ENCODE data around the gene TNIP3. TPM values are rescaled to one million over a fixed set of nuclear protein-coding genes. Genes with fewer than 3 reads are reported as not detected.

TNIP3 gene
- total RNA-seq, 2 donors from 2014 or later = 0.11 TPM; not detected in 1

- no peak overlapping the region for H3K27ac ChIP-seq (ENCODE audit: low read depth, low read length)
- WGBS, 2 experiments (ENCODE audit: insufficient coverage in 1 of 2, insufficient read length in 1 of 2) = 91 to 100% methylated on average over 3 to 6 of the region's 6 CpGs
- DNase-seq = no peak
- Mint-ChIP-seq H3K27ac (no peak overlapping the region), H3K27me3 (ENCODE audit: insufficient read depth) (no peaks in the 10 kb centered on the region), H3K9me3 (no peaks in the 10 kb centered on the region), H3K4me1 (no peaks in the 10 kb centered on the region), H3K36me3 (ENCODE audit: low read depth) (no peaks in the 10 kb centered on the region), H3K4me3 (no peak overlapping the region)
- H3K27me3 ChIP-seq (ENCODE audit: control insufficient read depth, insufficient read depth, low read length, poor library complexity, severe bottlenecking) = no peaks in the 10 kb centered on the region
- no peaks in the 10 kb centered on the region for H3K9me3 ChIP-seq (ENCODE audit: control insufficient read depth, low read length)
- H3K36me3 ChIP-seq (ENCODE audit: control insufficient read depth, insufficient read depth, low read length) = no peaks in the 10 kb centered on the region
- TF ChIP-seq CTCF (conservative IDR thresholded peaks at IDR 0.05) = no peak
- no peak overlapping the region for H3K9ac ChIP-seq (ENCODE audit: extremely low read depth, low read length, poor library complexity, severe bottlenecking)
- no peaks in the 10 kb centered on the region for H3K4me1 ChIP-seq (ENCODE audit: control insufficient read depth, insufficient read depth, low read length)
- no peak overlapping the region for H3K4me3 ChIP-seq (ENCODE audit: low read length)
Observed at GRCh38 chr4:121168446-121169281, 4.5 kb upstream of the TNIP3 start.

- Mint-ChIP-seq H3K9me3 (no peaks in the 10 kb centered on the region), H3K4me3 (no peak overlapping the region), H3K4me1 (no peaks in the 10 kb centered on the region), H3K27me3 (ENCODE audit: insufficient read depth) (no peaks in the 10 kb centered on the region), H3K27ac (no peak overlapping the region), H3K36me3 (ENCODE audit: low read depth) (no peaks in the 10 kb centered on the region)
- DNase-seq = no peak
- H3K27ac ChIP-seq (ENCODE audit: low read depth, low read length) = no peak overlapping the region
- TF ChIP-seq CTCF (conservative IDR thresholded peaks at IDR 0.05) = no peak
- no peaks in the 10 kb centered on the region for H3K27me3 ChIP-seq (ENCODE audit: control insufficient read depth, insufficient read depth, low read length, poor library complexity, severe bottlenecking)
- H3K4me1 ChIP-seq (ENCODE audit: control insufficient read depth, insufficient read depth, low read length) = no peaks in the 10 kb centered on the region
- H3K36me3 ChIP-seq (ENCODE audit: control insufficient read depth, insufficient read depth, low read length) = no peaks in the 10 kb centered on the region
- H3K4me3 ChIP-seq (ENCODE audit: low read length) = no peak overlapping the region
- H3K9ac ChIP-seq (ENCODE audit: extremely low read depth, low read length, poor library complexity, severe bottlenecking) = no peak overlapping the region
- H3K9me3 ChIP-seq (ENCODE audit: control insufficient read depth, low read length) = no peaks in the 10 kb centered on the region
Observed at GRCh38 chr4:121166976-121167375, 2.9 kb upstream of the TNIP3 start.

- H3K36me3 ChIP-seq (ENCODE audit: control insufficient read depth, insufficient read depth, low read length) = no peaks in the 10 kb centered on the region
- peaks cover 4% of the 10 kb centered on the region for H3K4me1 Mint-ChIP-seq
- no peaks in the 10 kb centered on the region for H3K27me3 ChIP-seq (ENCODE audit: control insufficient read depth, insufficient read depth, low read length, poor library complexity, severe bottlenecking)
- no peak overlapping the region for H3K27ac ChIP-seq (ENCODE audit: low read depth, low read length)
- H3K36me3 Mint-ChIP-seq (ENCODE audit: low read depth) = no peaks in the 10 kb centered on the region
- H3K9me3 Mint-ChIP-seq = no peaks in the 10 kb centered on the region
- H3K27ac Mint-ChIP-seq = no peak overlapping the region
- DNase-seq = no peak
- H3K4me3 Mint-ChIP-seq = no peak overlapping the region
- WGBS, 2 experiments (ENCODE audit: insufficient coverage in 1 of 2, insufficient read length in 1 of 2) = 92% methylated on average over 4 of the region's 4 CpGs; no CpG with 5 or more reads in 1 of the 2 experiments
- H3K4me3 ChIP-seq (ENCODE audit: low read length) = no peak overlapping the region
- H3K9me3 ChIP-seq (ENCODE audit: control insufficient read depth, low read length) = no peaks in the 10 kb centered on the region
- TF ChIP-seq CTCF (conservative IDR thresholded peaks at IDR 0.05) = no peak
- H3K4me1 ChIP-seq (ENCODE audit: control insufficient read depth, insufficient read depth, low read length) = no peaks in the 10 kb centered on the region
- H3K27me3 Mint-ChIP-seq (ENCODE audit: insufficient read depth) = no peaks in the 10 kb centered on the region
- H3K9ac ChIP-seq (ENCODE audit: extremely low read depth, low read length, poor library complexity, severe bottlenecking) = no peak overlapping the region
Observed at GRCh38 chr4:121165206-121165605, 1.1 kb upstream of the TNIP3 start.

All from endodermal cell (in vitro differentiated cells).